Endodermal cell (in vitro differentiated cells): ENCODE data around the gene MSLN. TPM values are rescaled to one million over a fixed set of nuclear protein-coding genes. Genes with fewer than 3 reads are reported as not detected.

Experiments
- DNase-seq: peaks from one replicate; pipeline ENCODE4 v3.0.0-alpha.2; 2017
- H3K27ac ChIP-seq: 2 replicates; pipeline ENCODE4 v1.5.1; 2013; ENCODE audit warnings: mild to moderate bottlenecking, low read depth, low read length, moderate library complexity
- H3K27me3 ChIP-seq: 2 replicates; pipeline ENCODE4 v1.6.1; 2013; ENCODE audit warnings: mild to moderate bottlenecking, low read length, moderate library complexity; ENCODE audit not compliant: insufficient read depth, control insufficient read depth, poor library complexity, severe bottlenecking
- H3K36me3 ChIP-seq: 2 replicates; pipeline ENCODE4 v1.7.0; 2013; ENCODE audit warnings: mild to moderate bottlenecking, low read length, moderate library complexity; ENCODE audit not compliant: control insufficient read depth, insufficient read depth
- H3K4me1 ChIP-seq: one replicate; pipeline ENCODE4 v1.7.0; 2013; ENCODE audit warnings: low read length; ENCODE audit not compliant: control insufficient read depth, insufficient read depth
- H3K4me3 ChIP-seq: 2 replicates; pipeline ENCODE4 v1.5.1; 2013; ENCODE audit warnings: mild to moderate bottlenecking, low read length, moderate library complexity
- H3K9ac ChIP-seq: 2 replicates; pipeline ENCODE4 v1.6.1; 2013; ENCODE audit warnings: mild to moderate bottlenecking, low read length, moderate library complexity; ENCODE audit not compliant: poor library complexity, severe bottlenecking; ENCODE audit errors: extremely low read depth
- H3K9me3 ChIP-seq: 2 replicates; pipeline ENCODE4 v1.6.1; 2013; ENCODE audit warnings: mild to moderate bottlenecking, low read length, moderate library complexity; ENCODE audit not compliant: control insufficient read depth
- H3K27ac Mint-ChIP-seq: 2 replicates; pipeline ENCODE4 v1.8.0; 2020; ENCODE audit warnings: mixed read lengths
- H3K27me3 Mint-ChIP-seq: 2 replicates; pipeline ENCODE4 v1.8.0; 2021; ENCODE audit warnings: mild to moderate bottlenecking, mixed read lengths; ENCODE audit not compliant: insufficient read depth
- H3K36me3 Mint-ChIP-seq: 2 replicates; pipeline ENCODE4 v1.8.0; 2020; ENCODE audit warnings: low read depth, mixed read lengths
- H3K4me1 Mint-ChIP-seq: 2 replicates; pipeline ENCODE4 v1.8.0; 2020; ENCODE audit warnings: mixed read lengths
- H3K4me3 Mint-ChIP-seq: 2 replicates; pipeline ENCODE4 v1.8.0; 2020; ENCODE audit warnings: mild to moderate bottlenecking, moderate library complexity, mixed read lengths
- H3K9me3 Mint-ChIP-seq: 2 replicates; pipeline ENCODE4 v1.8.0; 2020; ENCODE audit warnings: mild to moderate bottlenecking, mixed read lengths
- WGBS, 2 experiments: methylation state at CpG; one replicate each; pipeline versions ENCODE4 v1.1.5 to v1.1.7; 2013; ENCODE audit warnings: missing lambda C conversion rate in 2 of 2, mixed read lengths in 1 of 2; ENCODE audit not compliant: insufficient coverage in 1 of 2, insufficient read length in 1 of 2; 5-methylcytosine and 5-hydroxymethylcytosine counted together
- total RNA-seq, 2 donors: library from RNA; stranded (reverse); fragmentation: NEBNext Ultra II Directional in 1 of 2; extraction: Animal tissue kit (Norgen Biotek cat#: 25700) in 1 of 2; gene quantifications; 2 replicates in 1 of 2; 3 replicates in 1 of 2; pipeline ENCODE4 v1.2.1, GENCODE V29; 2021
- TF ChIP-seq, protein P1 (sequence below): fragments of 200-600 bp; sonication (generic); conservative IDR thresholded peaks from 2 replicates; pipeline ENCODE4 v1.5.0; 2021; ENCODE audit warnings: antibody characterized with exemption, mild to moderate bottlenecking

The MSLN gene
- total RNA-seq, 2 donors from 2014 or later, result 0.42 to 0.86 TPM

DNA sequence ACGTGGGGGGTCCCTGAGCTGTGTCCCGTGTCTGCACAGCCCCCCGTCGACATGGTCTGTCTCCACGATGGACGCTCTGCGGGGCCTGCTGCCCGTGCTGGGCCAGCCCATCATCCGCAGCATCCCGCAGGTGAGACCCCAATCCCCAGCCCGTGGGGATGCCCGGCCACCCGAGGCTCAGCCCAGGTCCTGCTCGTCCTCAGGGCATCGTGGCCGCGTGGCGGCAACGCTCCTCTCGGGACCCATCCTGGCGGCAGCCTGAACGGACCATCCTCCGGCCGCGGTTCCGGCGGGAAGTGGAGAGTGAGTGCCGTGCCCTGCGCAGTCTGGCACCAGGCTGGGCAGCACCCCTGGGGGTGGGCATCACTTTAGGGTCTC is 4.9 kb downstream of the MSLN start:
- H3K9me3 Mint-ChIP-seq, result no peaks in the 10 kb centered on the region
- Histone ChIP-seq H3K36me3 (no peaks in the 10 kb centered on the region), H3K27me3 (no peaks in the 10 kb centered on the region), H3K27ac (no peak overlapping the region), H3K9me3 (no peaks in the 10 kb centered on the region), H3K4me3 (no peak overlapping the region), H3K4me1 (no peaks in the 10 kb centered on the region), H3K9ac (no peak overlapping the region)
- no peaks in the 10 kb centered on the region for H3K36me3 Mint-ChIP-seq
- 91 to 95% methylated on average over 12 to 29 of the region's 29 CpGs for WGBS, 2 experiments
- no peaks in the 10 kb centered on the region for H3K4me1 Mint-ChIP-seq
- no peak overlapping the region for H3K27ac Mint-ChIP-seq
- no peaks in the 10 kb centered on the region for H3K27me3 Mint-ChIP-seq
- TF ChIP-seq, protein P1, sequence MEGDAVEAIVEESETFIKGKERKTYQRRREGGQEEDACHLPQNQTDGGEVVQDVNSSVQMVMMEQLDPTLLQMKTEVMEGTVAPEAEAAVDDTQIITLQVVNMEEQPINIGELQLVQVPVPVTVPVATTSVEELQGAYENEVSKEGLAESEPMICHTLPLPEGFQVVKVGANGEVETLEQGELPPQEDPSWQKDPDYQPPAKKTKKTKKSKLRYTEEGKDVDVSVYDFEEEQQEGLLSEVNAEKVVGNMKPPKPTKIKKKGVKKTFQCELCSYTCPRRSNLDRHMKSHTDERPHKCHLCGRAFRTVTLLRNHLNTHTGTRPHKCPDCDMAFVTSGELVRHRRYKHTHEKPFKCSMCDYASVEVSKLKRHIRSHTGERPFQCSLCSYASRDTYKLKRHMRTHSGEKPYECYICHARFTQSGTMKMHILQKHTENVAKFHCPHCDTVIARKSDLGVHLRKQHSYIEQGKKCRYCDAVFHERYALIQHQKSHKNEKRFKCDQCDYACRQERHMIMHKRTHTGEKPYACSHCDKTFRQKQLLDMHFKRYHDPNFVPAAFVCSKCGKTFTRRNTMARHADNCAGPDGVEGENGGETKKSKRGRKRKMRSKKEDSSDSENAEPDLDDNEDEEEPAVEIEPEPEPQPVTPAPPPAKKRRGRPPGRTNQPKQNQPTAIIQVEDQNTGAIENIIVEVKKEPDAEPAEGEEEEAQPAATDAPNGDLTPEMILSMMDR, result no peak
- DNase-seq, result no peak
- H3K4me3 Mint-ChIP-seq, result no peak overlapping the region

DNA sequence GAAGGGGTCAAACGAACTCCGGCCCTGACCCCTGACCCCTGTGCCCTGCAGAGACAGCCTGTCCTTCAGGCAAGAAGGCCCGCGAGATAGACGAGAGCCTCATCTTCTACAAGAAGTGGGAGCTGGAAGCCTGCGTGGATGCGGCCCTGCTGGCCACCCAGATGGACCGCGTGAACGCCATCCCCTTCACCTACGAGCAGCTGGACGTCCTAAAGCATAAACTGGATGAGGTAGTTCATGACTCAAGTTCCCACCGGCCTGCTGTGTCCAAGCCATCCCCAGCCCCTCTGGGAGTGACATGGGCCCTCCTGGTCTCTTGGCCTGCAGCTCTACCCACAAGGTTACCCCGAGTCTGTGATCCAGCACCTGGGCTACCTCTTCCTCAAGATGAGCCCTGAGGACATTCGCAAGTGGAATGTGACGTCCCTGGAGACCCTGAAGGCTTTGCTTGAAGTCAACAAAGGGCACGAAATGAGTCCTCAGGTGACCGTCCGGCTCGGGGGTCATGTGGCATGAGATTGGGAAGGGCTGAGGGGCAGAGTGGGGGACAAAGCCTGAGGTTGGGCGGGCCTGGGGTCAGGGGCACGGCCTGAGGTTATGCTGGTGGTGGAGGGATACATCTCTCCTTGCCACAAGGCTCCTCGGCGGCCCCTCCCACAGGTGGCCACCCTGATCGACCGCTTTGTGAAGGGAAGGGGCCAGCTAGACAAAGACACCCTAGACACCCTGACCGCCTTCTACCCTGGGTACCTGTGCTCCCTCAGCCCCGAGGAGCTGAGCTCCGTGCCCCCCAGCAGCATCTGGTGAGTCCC is 5.7 kb downstream of the MSLN start:
- 94 to 97% methylated on average over 25 to 29 of the region's 29 CpGs for WGBS, 2 experiments
- Histone ChIP-seq H3K27me3 (no peaks in the 10 kb centered on the region), H3K9ac (no peak overlapping the region), H3K4me3 (no peak overlapping the region), H3K9me3 (no peaks in the 10 kb centered on the region), H3K27ac (no peak overlapping the region), H3K4me1 (no peaks in the 10 kb centered on the region), H3K36me3 (no peaks in the 10 kb centered on the region)
- H3K9me3 Mint-ChIP-seq, result no peaks in the 10 kb centered on the region
- H3K27me3 Mint-ChIP-seq, result no peaks in the 10 kb centered on the region
- TF ChIP-seq, protein P1, result no peak
- no peaks in the 10 kb centered on the region for H3K4me1 Mint-ChIP-seq
- no peak overlapping the region for H3K27ac Mint-ChIP-seq
- no peak for DNase-seq
- no peak overlapping the region for H3K4me3 Mint-ChIP-seq
- H3K36me3 Mint-ChIP-seq, result no peaks in the 10 kb centered on the region

DNA sequence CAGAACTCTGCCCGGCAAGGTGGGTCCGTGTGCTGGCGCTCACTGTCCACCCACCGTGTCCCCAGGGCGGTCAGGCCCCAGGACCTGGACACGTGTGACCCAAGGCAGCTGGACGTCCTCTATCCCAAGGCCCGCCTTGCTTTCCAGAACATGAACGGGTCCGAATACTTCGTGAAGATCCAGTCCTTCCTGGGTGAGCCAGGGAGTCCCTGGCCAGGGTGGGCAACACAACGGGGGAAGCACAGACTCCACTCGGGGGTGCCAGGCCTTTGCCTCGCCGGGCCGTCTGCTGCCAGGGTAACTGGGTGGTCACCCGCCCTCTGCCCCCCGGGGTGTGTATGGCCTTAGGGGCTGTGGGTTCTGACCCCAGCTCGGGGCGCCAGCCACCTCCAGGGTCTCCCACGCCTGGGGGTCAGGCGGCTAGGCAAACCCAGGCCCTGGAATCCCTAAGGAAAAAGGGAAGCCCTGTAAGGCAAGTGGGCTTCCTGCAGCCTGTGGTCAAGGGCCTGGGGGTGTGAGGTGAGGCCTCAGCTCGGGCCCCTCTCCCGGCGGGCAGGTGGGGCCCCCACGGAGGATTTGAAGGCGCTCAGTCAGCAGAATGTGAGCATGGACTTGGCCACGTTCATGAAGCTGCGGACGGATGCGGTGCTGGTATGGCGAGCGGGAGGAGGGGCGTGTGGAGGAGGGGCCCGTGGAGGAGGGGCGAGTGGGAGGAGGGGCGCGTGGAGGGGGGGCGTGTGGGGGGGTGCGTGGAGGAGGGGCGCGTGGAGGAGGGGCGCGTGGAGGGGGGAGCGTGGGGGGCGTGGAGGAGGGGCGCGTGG is 6.5 kb downstream of the MSLN start:
- no peaks in the 10 kb centered on the region for H3K9me3 ChIP-seq
- 87 to 94% methylated on average over 13 to 31 of the region's 48 CpGs for WGBS, 2 experiments
- Mint-ChIP-seq H3K4me1 (no peaks in the 10 kb centered on the region), H3K27ac (no peak overlapping the region), H3K27me3 (no peaks in the 10 kb centered on the region), H3K36me3 (no peaks in the 10 kb centered on the region), H3K4me3 (no peak overlapping the region), H3K9me3 (no peaks in the 10 kb centered on the region)
- no peak overlapping the region for H3K4me3 ChIP-seq
- TF ChIP-seq, protein P1, result no peak
- no peak overlapping the region for H3K9ac ChIP-seq
- no peak for DNase-seq
- H3K27ac ChIP-seq, result no peak overlapping the region
- no peaks in the 10 kb centered on the region for H3K36me3 ChIP-seq
- H3K27me3 ChIP-seq, result no peaks in the 10 kb centered on the region
- H3K4me1 ChIP-seq, result no peaks in the 10 kb centered on the region
